ENCODE data around the gene SLC23A2.

The SLC23A2 gene

GRCh38 chr20:4966826-4967751 lies 34.2 kb downstream of the SLC23A2 start:
- DNase-seq (ENCODE audit: low read depth) = no peak

- DNase-seq (ENCODE audit: low read depth) = no peak
Measured at GRCh38 chr20:4962241-4962855, 39.0 kb downstream of the SLC23A2 start.

DNA sequence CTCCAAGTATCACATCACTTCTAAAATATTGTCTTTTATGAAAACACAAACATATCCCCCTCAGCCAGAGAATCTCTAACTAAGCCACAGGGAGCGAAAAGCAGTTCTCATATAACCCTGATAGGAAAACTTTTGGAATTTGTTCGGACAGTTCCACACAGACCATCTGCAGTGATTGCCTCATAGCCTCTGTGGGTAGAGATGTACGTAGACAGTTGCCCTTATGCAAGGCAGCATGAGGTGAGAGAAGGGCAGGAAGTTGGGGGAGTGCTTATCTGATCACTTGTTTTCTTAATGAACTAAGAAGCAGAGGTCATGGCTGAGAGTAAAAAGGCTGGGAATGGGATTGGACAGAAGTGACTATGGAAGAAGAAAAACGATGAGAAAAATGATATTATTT lies 39.6 kb downstream of the SLC23A2 start:
- no peak for DNase-seq (ENCODE audit: low read depth)

DNA sequence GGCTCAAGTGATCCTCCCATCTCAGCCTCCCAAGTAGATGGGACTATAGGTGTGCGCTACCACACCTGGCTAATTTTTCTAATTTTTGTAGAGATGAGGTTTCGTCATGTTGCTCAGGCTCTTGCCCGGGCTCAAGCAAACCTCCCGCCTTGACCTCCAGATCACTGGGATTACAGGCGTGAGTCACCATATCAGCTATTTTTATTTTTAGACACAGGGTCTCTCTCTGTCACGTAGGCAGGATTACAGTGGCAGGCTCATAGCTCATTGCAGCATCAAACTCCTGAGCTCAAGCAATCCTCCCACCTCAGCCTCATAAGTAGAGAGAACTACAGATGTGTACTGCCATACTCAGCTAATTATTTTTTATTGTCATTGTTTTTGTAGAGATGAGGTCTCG lies 41.7 kb downstream of the SLC23A2 start:
- no peak for DNase-seq (ENCODE audit: low read depth)

GRCh38 chr20:4957939-4958362 lies 43.4 kb downstream of the SLC23A2 start:
- DNase-seq (ENCODE audit: low read depth) = no peak

- DNase-seq (ENCODE audit: low read depth) = no peak
Measured at GRCh38 chr20:4957187-4957586, 44.1 kb downstream of the SLC23A2 start.

- DNase-seq (ENCODE audit: low read depth) = no peak
Measured at GRCh38 chr20:4956200-4956810, 45.0 kb downstream of the SLC23A2 start.

DNA sequence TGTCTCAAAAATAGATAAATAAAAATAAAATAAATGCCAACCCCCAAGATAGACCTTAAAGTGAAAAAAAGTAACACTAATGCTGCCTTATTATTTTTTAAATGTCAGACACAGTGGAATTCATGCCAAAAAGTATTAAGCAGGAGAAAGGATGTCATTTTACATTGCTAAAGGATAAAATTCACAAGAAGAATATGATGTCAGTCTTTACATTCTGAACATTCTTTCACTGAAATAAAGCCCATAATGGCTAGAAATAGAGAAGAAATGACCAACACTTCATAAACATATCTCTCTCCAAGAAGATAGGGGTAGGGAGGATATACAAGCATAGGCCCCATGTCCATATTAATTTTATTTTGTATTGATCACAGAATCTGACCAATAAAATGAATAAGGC lies 47.4 kb downstream of the SLC23A2 start:
- no peak for DNase-seq (ENCODE audit: low read depth)

GRCh38 chr20:4952229-4952628 lies 49.1 kb downstream of the SLC23A2 start:
- no peak for DNase-seq (ENCODE audit: low read depth)

GRCh38 chr20:4951299-4951698 lies 50.0 kb downstream of the SLC23A2 start:
- no peak for DNase-seq (ENCODE audit: low read depth)

DNA sequence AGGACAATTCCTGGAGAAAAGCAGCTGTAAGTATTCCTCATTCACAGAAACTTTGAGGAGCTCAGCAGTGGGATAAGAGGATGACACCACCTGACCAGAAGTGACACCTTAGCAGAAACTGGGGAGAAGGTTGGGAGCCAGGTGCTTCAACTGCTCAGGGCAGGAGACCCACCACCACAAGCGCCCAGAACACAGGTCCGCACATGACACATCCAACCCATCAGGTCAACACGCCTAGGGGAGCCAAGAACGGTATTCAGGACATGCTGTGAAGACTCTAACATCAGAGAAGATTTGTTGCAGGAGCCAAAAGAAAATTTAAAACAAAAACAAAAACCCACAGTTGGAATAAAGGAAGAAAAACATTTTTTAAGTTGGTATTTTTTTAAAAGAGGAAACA lies 50.5 kb downstream of the SLC23A2 start:
- DNase-seq (ENCODE audit: low read depth) = no peak

DNA sequence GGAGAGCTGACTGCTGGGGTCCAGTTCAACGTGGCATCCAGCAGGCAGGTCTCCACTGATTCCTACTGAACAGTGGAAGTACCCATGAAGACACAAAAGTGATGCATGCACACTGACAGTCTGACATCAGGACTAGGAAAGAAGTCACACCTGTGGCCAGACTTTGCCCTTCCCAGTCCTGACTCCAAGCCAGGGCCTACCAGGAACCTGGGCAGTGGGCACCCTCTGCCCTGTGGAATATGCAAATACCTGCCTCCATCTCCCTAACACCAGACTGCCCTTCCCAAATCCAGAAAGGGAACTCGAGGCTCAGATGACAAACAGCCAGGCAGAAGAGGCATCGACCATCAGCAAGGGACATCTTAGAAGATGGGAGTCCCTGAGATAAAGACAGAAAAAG lies 50.9 kb downstream of the SLC23A2 start:
- no peak for DNase-seq (ENCODE audit: low read depth)

- DNase-seq (ENCODE audit: low read depth) = no peak
Measured at GRCh38 chr20:4949833-4950178, 51.5 kb downstream of the SLC23A2 start.

GRCh38 chr20:4947817-4948559 lies 53.3 kb downstream of the SLC23A2 start:
- no peak for DNase-seq (ENCODE audit: low read depth)

DNA sequence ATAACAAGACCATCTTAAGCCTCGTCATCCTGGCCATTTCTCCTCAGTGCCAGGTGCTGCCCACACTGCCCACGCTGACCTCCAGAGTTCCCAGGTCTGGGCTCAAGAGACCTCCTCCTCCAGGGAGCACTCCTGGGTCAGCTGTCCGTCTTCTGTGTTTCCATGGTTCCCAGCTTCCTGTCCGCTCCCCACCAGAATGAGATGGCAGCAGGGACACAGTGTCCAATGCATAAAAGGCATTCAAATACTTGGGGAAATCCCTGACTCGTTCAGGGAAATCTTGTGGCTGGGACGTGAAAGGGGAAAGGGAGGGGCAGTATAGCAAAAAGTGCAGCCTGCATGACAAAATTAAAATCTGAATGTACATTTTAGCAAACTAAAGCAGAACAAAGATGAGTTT lies 54.3 kb downstream of the SLC23A2 start:
- no peak for DNase-seq (ENCODE audit: low read depth)

- DNase-seq (ENCODE audit: low read depth) = no peak
Measured at GRCh38 chr20:4946585-4946984, 54.7 kb downstream of the SLC23A2 start.

GRCh38 chr20:4944518-4945313 lies 56.6 kb downstream of the SLC23A2 start:
- DNase-seq (ENCODE audit: low read depth) = no peak

GRCh38 chr20:4942331-4942730 lies 59.0 kb downstream of the SLC23A2 start:
- DNase-seq (ENCODE audit: low read depth) = no peak

DNA sequence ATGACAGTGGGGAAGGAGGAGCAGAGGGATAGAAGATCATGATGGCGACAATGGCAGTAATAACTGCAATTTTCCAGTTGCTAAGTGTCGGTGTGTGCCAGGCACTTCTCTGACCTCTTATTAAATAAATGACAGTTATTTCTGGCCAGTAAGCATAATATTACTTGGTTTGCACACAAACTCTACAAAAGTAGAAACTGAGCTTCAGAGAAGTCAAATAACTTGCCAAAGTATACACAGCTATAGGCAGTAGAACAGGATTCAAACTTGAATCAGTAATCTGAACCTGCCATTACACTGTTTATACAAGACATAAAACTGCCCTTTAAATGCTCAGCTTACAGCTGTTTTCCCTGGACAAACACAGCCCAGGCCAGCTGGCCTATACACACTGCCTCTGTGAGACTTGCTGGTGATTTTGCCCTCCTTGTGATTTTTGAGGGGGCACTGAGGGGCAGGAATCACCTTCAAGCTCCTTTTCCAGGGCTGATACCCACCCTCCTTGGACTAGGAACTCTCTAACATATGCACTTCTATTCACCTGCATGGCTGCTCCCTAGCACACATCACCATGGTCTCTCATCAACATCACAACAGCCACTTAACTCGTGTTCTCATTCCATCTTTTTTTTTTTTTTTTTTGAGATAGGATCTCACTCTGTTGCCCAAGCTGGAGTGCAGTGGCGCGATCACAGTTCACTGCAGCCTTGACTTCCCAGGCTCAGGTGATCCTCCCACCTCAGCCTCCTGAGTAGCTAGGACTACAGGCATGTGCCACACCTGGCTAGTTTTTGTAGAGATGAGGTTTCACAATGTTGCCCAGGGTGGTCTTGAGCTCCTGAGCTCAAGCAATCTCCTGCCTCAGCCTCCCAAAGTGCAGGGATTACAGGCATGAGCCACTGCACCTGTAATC lies 63.6 kb downstream of the SLC23A2 start:
- no peak for DNase-seq (ENCODE audit: low read depth)

GRCh38 chr20:4936851-4937406 lies 64.4 kb downstream of the SLC23A2 start:
- no peak for DNase-seq (ENCODE audit: low read depth)

Data from stimulated activated CD8-positive, alpha-beta memory T cell treated with anti-CD3 and anti-CD28 coated beads, Interleukin-12 subunit alpha, Interleukin-12 subunit beta, amount 100 ng/mL, for 4 hours (primary cell).